IMR-90 (cell line): ENCODE data around the gene C10orf90. TPM values are rescaled to one million over a fixed set of nuclear protein-coding genes. Genes with fewer than 3 reads are reported as not detected.

Experiments
- ATAC-seq: fragments of 200-7000 bp; cut with Tn5 transposase; 2 replicates; pipeline ENCODE4 v1.9.1; 2020; ENCODE audit warnings: low read depth, mild to moderate bottlenecking, moderate library complexity
- BruUV-seq: library from RNA; stranded (reverse); fragments of 400-500 nt; replicated peaks from 2 replicates; lab custom pipeline; 2021; lab: Mats Ljungman, UMichigan
- CTCF ChIA-PET: fragments of 300-600 bp; formaldehyde crosslinking; extraction: SDS; loops from one replicate; lab custom pipeline; 2021; ENCODE audit warnings: antibody characterized with exemption; lab: Yijun Ruan, JAX
- POLR2A ChIA-PET: fragments of 300-600 bp; sonication (Branson Sonifier 250); formaldehyde crosslinking; loops from one replicate; lab custom pipeline; 2022; ENCODE audit warnings: antibody characterized with exemption; ENCODE audit not compliant: unreplicated experiment; lab: Charles Lee
- DNase-seq: peaks from one replicate; pipeline ENCODE4 v3.0.0; 2013
- H2AFZ ChIP-seq: replicated peaks from 2 replicates; pipeline ENCODE3; 2013; ENCODE audit warnings: low read length, mild to moderate bottlenecking; ENCODE audit not compliant: poor library complexity
- H2AK5ac ChIP-seq: 2 replicates; pipeline ENCODE4 v1.6.1; 2013; ENCODE audit warnings: low read depth, low read length, inconsistent platforms
- H2AK9ac ChIP-seq: replicated peaks from 2 replicates; pipeline ENCODE3; 2013; ENCODE audit warnings: mild to moderate bottlenecking, low read depth, low read length, moderate library complexity; ENCODE audit not compliant: poor library complexity
- H2BK120ac ChIP-seq: 2 replicates; pipeline ENCODE4 v1.6.1; 2013; ENCODE audit warnings: low read depth, low read length, inconsistent platforms
- H2BK15ac ChIP-seq: 3 replicates; pipeline ENCODE4 v1.6.1; 2013; ENCODE audit warnings: low read depth, low read length, inconsistent platforms
- H2BK20ac ChIP-seq: 2 replicates; pipeline ENCODE4 v1.6.1; 2013; ENCODE audit warnings: low read depth, mild to moderate bottlenecking, inconsistent platforms, low read length, moderate library complexity
- H2BK5ac ChIP-seq: 2 replicates; pipeline ENCODE4 v1.6.1; 2013; ENCODE audit warnings: mild to moderate bottlenecking, low read depth, low read length, inconsistent platforms; ENCODE audit not compliant: poor library complexity, severe bottlenecking
- H3K14ac ChIP-seq: replicated peaks from 2 replicates; pipeline ENCODE4 v1.6.1; 2013; ENCODE audit warnings: low read depth, low read length, inconsistent platforms
- H3K18ac ChIP-seq: 2 replicates; pipeline ENCODE4 v1.6.1; 2013; ENCODE audit warnings: low read depth, low read length, control low read depth
- H3K23ac ChIP-seq: 2 replicates; pipeline ENCODE4 v1.6.1; 2013; ENCODE audit warnings: low read depth, low read length, inconsistent platforms
- H3K27ac ChIP-seq: 2 replicates; pipeline ENCODE4 v1.5.1; 2013; ENCODE audit warnings: mild to moderate bottlenecking, control low read depth, low read length; ENCODE audit not compliant: insufficient read depth
- H3K27me3 ChIP-seq: 2 replicates; pipeline ENCODE4 v1.6.1; 2013; ENCODE audit warnings: low read length; ENCODE audit not compliant: control insufficient read depth, insufficient read depth
- H3K36me3 ChIP-seq: 2 replicates; pipeline ENCODE4 v1.6.1; 2013; ENCODE audit warnings: low read length, mixed read lengths; ENCODE audit not compliant: control insufficient read depth, insufficient read depth
- H3K4ac ChIP-seq: 2 replicates; pipeline ENCODE4 v1.6.1; 2013; ENCODE audit warnings: low read depth, low read length, inconsistent platforms
- H3K4me1 ChIP-seq: 2 replicates; pipeline ENCODE4 v1.6.1; 2013; ENCODE audit warnings: low read length, mixed read lengths; ENCODE audit not compliant: control insufficient read depth, insufficient read depth
- H3K4me2 ChIP-seq: 2 replicates; pipeline ENCODE4 v1.6.1; 2013; ENCODE audit warnings: low read depth, mild to moderate bottlenecking, control low read depth, low read length, moderate library complexity
- H3K4me3 ChIP-seq: 2 replicates; pipeline ENCODE4 v1.5.1; 2013; ENCODE audit warnings: low read depth, mild to moderate bottlenecking, control low read depth, low read length, moderate library complexity; ENCODE audit not compliant: insufficient read depth
- H3K56ac ChIP-seq: 2 replicates; pipeline ENCODE4 v1.6.1; 2013; ENCODE audit warnings: low read length, inconsistent platforms; ENCODE audit not compliant: insufficient read depth; ENCODE audit errors: extremely low read depth
- H3K79me1 ChIP-seq, 2 experiments: 2 replicates each; pipeline ENCODE4 v1.6.1; 2013; ENCODE audit warnings: low read length in 2 of 2, inconsistent platforms in 1 of 2, low read depth in 1 of 2
- H3K9ac ChIP-seq: 2 replicates; pipeline ENCODE4 v1.6.1; 2013; ENCODE audit warnings: low read depth, low read length, control low read depth
- H3K9me1 ChIP-seq: 2 replicates; pipeline ENCODE4 v1.6.1; 2013; ENCODE audit warnings: low read length, inconsistent platforms; ENCODE audit not compliant: insufficient read depth
- H3K9me3 ChIP-seq: 2 replicates; pipeline ENCODE4 v1.6.1; 2013; ENCODE audit warnings: low read length; ENCODE audit not compliant: control insufficient read depth, insufficient read depth
- H4K20me1 ChIP-seq: 2 replicates; pipeline ENCODE4 v1.6.1; 2013; ENCODE audit warnings: low read length, inconsistent platforms; ENCODE audit not compliant: insufficient read depth
- H4K5ac ChIP-seq: 2 replicates; pipeline ENCODE4 v1.6.1; 2013; ENCODE audit warnings: mild to moderate bottlenecking, low read depth, low read length, control low read depth
- H4K8ac ChIP-seq, 2 experiments: 2 replicates each; pipeline ENCODE4 v1.6.1; 2013; ENCODE audit warnings: low read depth in 2 of 2, low read length in 2 of 2, control low read depth in 1 of 2, inconsistent platforms in 1 of 2
- H4K91ac ChIP-seq: 2 replicates; pipeline ENCODE4 v1.6.1; 2013; ENCODE audit warnings: low read depth, low read length, inconsistent platforms; ENCODE audit not compliant: insufficient read depth
- BHLHE40 ChIP-seq: fragments of 150-350 bp; IDR thresholded peaks from 2 replicates; pipeline ENCODE4 v1.6.1; 2016; ENCODE audit warnings: mild to moderate bottlenecking, low read depth, low read length
- CEBPB ChIP-seq: IDR thresholded peaks from 2 replicates; pipeline ENCODE4 v1.6.1; 2012; ENCODE audit warnings: low read depth, low read length, improper control_type of control experiment
- CHD1 ChIP-seq: IDR thresholded peaks from 2 replicates; pipeline ENCODE4 v1.6.1; 2012; ENCODE audit warnings: low read depth, low read length, improper control_type of control experiment
- CTCF ChIP-seq: conservative IDR thresholded peaks from 2 replicates; pipeline ENCODE4 v1.5.1; 2012; ENCODE audit warnings: mild to moderate bottlenecking, low read depth, low read length, improper control_type of control experiment
- ELK1 ChIP-seq: fragments of 150-350 bp; IDR thresholded peaks from 2 replicates; pipeline ENCODE4 v1.6.1; 2016; ENCODE audit warnings: low read depth, mild to moderate bottlenecking, low read length, moderate library complexity, borderline replicate concordance
- FOS ChIP-seq: fragments of 150-350 bp; IDR thresholded peaks from 2 replicates; pipeline ENCODE4 v1.6.1; 2016; ENCODE audit warnings: low read depth, low read length
- MAFK ChIP-seq: IDR thresholded peaks from 2 replicates; pipeline ENCODE4 v1.6.1; 2012; ENCODE audit warnings: low read depth, low read length, improper control_type of control experiment
- MAZ ChIP-seq: IDR thresholded peaks from 2 replicates; pipeline ENCODE4 v1.6.1; 2012; ENCODE audit warnings: low read depth, mild to moderate bottlenecking, low read length, improper control_type of control experiment, moderate library complexity, borderline replicate concordance
- MXI1 ChIP-seq: IDR thresholded peaks from 2 replicates; pipeline ENCODE4 v1.6.1; 2012; ENCODE audit warnings: low read depth, mild to moderate bottlenecking, low read length, moderate library complexity, borderline replicate concordance
- NFE2L2 ChIP-seq: fragments of 150-350 bp; IDR thresholded peaks from 2 replicates; pipeline ENCODE4 v1.6.1; 2016; ENCODE audit warnings: low read depth, mild to moderate bottlenecking, low read length
- POLR2A ChIP-seq: IDR thresholded peaks from 2 replicates; pipeline ENCODE4 v1.6.1; 2012; ENCODE audit warnings: mild to moderate bottlenecking, low read depth, low read length
- RAD21 ChIP-seq: IDR thresholded peaks from 2 replicates; pipeline ENCODE4 v1.6.1; 2012; ENCODE audit warnings: low read length, improper control_type of control experiment
- RCOR1 ChIP-seq: IDR thresholded peaks from 2 replicates; pipeline ENCODE4 v1.6.1; 2012; ENCODE audit warnings: mild to moderate bottlenecking, low read length, improper control_type of control experiment; ENCODE audit not compliant: insufficient replicate concordance
- RFX5 ChIP-seq: IDR thresholded peaks from 2 replicates; pipeline ENCODE4 v1.8.0; 2012; ENCODE audit warnings: low read depth, mild to moderate bottlenecking, low read length, moderate library complexity
- SMC3 ChIP-seq: fragments of 150-350 bp; IDR thresholded peaks from 2 replicates; pipeline ENCODE4 v1.6.1; 2016; ENCODE audit warnings: low read depth, mild to moderate bottlenecking, antibody characterized with exemption, low read length, moderate library complexity
- USF2 ChIP-seq: fragments of 150-350 bp; IDR thresholded peaks from 2 replicates; pipeline ENCODE4 v1.6.1; 2017; ENCODE audit warnings: mild to moderate bottlenecking, antibody characterized with exemption, low read length, low read depth
- WGBS, 2 experiments: methylation state at CpG; one replicate each; pipeline versions ENCODE4 v1.1.5 to v1.1.7; 2013; ENCODE audit warnings: missing lambda C conversion rate in 2 of 2; ENCODE audit not compliant: insufficient read length in 1 of 2; ENCODE audit errors: extremely low coverage in 2 of 2; 5-methylcytosine and 5-hydroxymethylcytosine counted together
- dilution Hi-C: fragments of 300-500 bp; cut with HindIII; formaldehyde crosslinking; loops from one replicate; pipeline ENCODE4 v1.14.3; 2018; ENCODE audit warnings: low sequenced_read_pairs; ENCODE audit not compliant: unreplicated experiment
- in situ Hi-C: fragments of 300-500 bp; cut with MboI; formaldehyde crosslinking; loops from 3 replicates; pipeline ENCODE4 v1.14.3; 2019; ENCODE audit warnings: low sequenced_read_pairs, inconsistent platforms, mixed read lengths
- intact Hi-C: fragments of 100-400 bp; cut with micrococcal nuclease; formaldehyde crosslinking; loops from 2 replicates; pipeline ENCODE4 v1.10.0; 2022
- polyA plus RNA-seq, 3 experiments: library from polyadenylated mRNA; depleted of rRNA; stranded (reverse); fragments of >200 nt; gene quantifications; 2 replicates each; pipeline ENCODE4 v1.2.3, GENCODE V29; 2012; ENCODE audit warnings: low replicate concordance in 1 of 3
- total RNA-seq: library from RNA; depleted of rRNA; stranded (reverse); fragments of >200 nt; gene quantifications from 2 replicates; pipeline ENCODE4 v1.2.3, GENCODE V29; 2012

The C10orf90 gene
- total and polyA plus RNA-seq, 2 of the 4 experiments (the other 2 are of a cell fraction) = 0.05 to 0.18 TPM

- no peaks in the 10 kb centered on the region for H3K9me3 ChIP-seq
- no peaks in the 10 kb centered on the region for H3K79me1 ChIP-seq
- H3K4me3 ChIP-seq = no peak overlapping the region
- H3K4me1 ChIP-seq = no peaks in the 10 kb centered on the region
- H3K36me3 ChIP-seq = no peaks in the 10 kb centered on the region
- no peak overlapping the region for H3K4me2 ChIP-seq
- H4K91ac ChIP-seq = no peak overlapping the region
- no peak overlapping the region for H2BK5ac ChIP-seq
- no peak overlapping the region for H4K8ac ChIP-seq
- in situ Hi-C loops = no loop called here
- no peak overlapping the region for H3K4ac ChIP-seq
- no peak overlapping the region for H2BK20ac ChIP-seq
- H3K14ac ChIP-seq = no peak overlapping the region
- no peaks in the 10 kb centered on the region for H4K20me1 ChIP-seq
- no peak overlapping the region for H3K18ac ChIP-seq
- dilution Hi-C loops = no loop called here
- H2AK5ac ChIP-seq = no peak overlapping the region
- POLR2A ChIA-PET = no interaction called here
- H2BK15ac ChIP-seq = no peak overlapping the region
- DNase-seq (no peak), ATAC-seq (no peak)
- H3K27ac ChIP-seq = no peak overlapping the region
- CTCF ChIA-PET = no interaction called here
- no peak overlapping the region for H3K23ac ChIP-seq
- H3K9ac ChIP-seq = no peak overlapping the region
- no TSS peak for BruUV-seq
- intact Hi-C loops = no loop called here
- TF ChIP-seq BHLHE40 (no peak), CTCF (no peak), CHD1 (no peak), MAFK (no peak), USF2 (no peak), SMC3 (no peak), POLR2A (no peak), RAD21 (no peak), MXI1 (no peak), FOS (no peak), RFX5 (no peak), NFE2L2 (no peak), RCOR1 (no peak), MAZ (no peak), ELK1 (no peak), CEBPB (no peak)
- WGBS, 2 experiments = no CpG with 5 or more reads among the region's 1 CpG
- no peak overlapping the region for H2AFZ ChIP-seq
- H2BK120ac ChIP-seq = no peak overlapping the region
- H3K56ac ChIP-seq = no peak overlapping the region
- H3K27me3 ChIP-seq = peaks cover 12% of the 10 kb centered on the region
- H3K9me1 ChIP-seq = peaks cover 3% of the 10 kb centered on the region; the same call in 1 of the 2 replicates
- H2AK9ac ChIP-seq = no peak overlapping the region
- no peak overlapping the region for H4K5ac ChIP-seq
These were observed 204.7 kb downstream of the C10orf90 start for GRCh38 chr10:126465771-126466170.
